PC-3 (cell line): Measurements from ENCODE around the gene SLC17A8. TPM values are rescaled to one million over a fixed set of nuclear protein-coding genes. Genes with fewer than 3 reads are reported as not detected.

Experiments used
- ATAC-seq: fragments of 200-7000 bp; cut with Tn5 transposase; 2 replicates; pipeline ENCODE4 v1.9.1; 2020; ENCODE audit warnings: mild to moderate bottlenecking, moderate library complexity
- BruUV-seq: library from RNA; stranded (reverse); fragments of 400-500 nt; replicated peaks from 2 replicates; lab custom pipeline; 2021; lab: Mats Ljungman, UMichigan
- CTCF ChIA-PET: fragments of 300-600 bp; sonication (Branson Sonifier 250); formaldehyde crosslinking; loops from one replicate; lab custom pipeline; 2022; ENCODE audit warnings: antibody characterized with exemption; lab: Charles Lee
- POLR2A ChIA-PET: fragments of 300-600 bp; sonication (Branson Sonifier 250); formaldehyde crosslinking; loops from one replicate; lab custom pipeline; 2022; ENCODE audit warnings: antibody characterized with exemption; ENCODE audit not compliant: unreplicated experiment; lab: Charles Lee
- DNase-seq: peaks from one replicate; pipeline ENCODE4 v3.0.0-alpha.2; 2015
- H2AFZ ChIP-seq: fragments of 300-600 bp; sonication (generic); 2 replicates; pipeline ENCODE4 v1.6.0; 2016; ENCODE audit warnings: antibody characterized with exemption, low read length
- H3F3A ChIP-seq: fragments of 300-600 bp; sonication (generic); one replicate; pipeline ENCODE4 v1.6.0; 2017; ENCODE audit warnings: antibody characterized with exemption, low read length, control low read depth, mild to moderate bottlenecking; ENCODE audit not compliant: unreplicated experiment
- H3K27ac ChIP-seq: fragments of 300-600 bp; sonication (generic); 2 replicates; pipeline ENCODE4 v1.5.1; 2016; ENCODE audit warnings: mild to moderate bottlenecking, low read length
- H3K27me3 ChIP-seq: fragments of 300-600 bp; sonication (generic); 2 replicates; pipeline ENCODE4 v1.6.1; 2016; ENCODE audit warnings: low read length, mixed read lengths
- H3K36me3 ChIP-seq: fragments of 300-600 bp; sonication (generic); 2 replicates; pipeline ENCODE4 v1.6.1; 2016; ENCODE audit warnings: low read depth, mixed run types, low read length, mixed read lengths
- H3K4me1 ChIP-seq: fragments of 300-600 bp; sonication (generic); 2 replicates; pipeline ENCODE4 v1.5.1; 2016; ENCODE audit warnings: low read length; ENCODE audit not compliant: insufficient read depth
- H3K4me2 ChIP-seq: fragments of 300-600 bp; sonication (generic); 2 replicates; pipeline ENCODE4 v1.6.0; 2016; ENCODE audit warnings: low read length
- H3K4me3 ChIP-seq: fragments of 300-600 bp; sonication (generic); 2 replicates; pipeline ENCODE4 v1.5.1; 2016; ENCODE audit warnings: mild to moderate bottlenecking, low read length, mixed read lengths
- H3K79me2 ChIP-seq: fragments of 300-600 bp; sonication (generic); 2 replicates; pipeline ENCODE4 v1.6.1; 2017; ENCODE audit warnings: low read length, mixed read lengths
- H3K9ac ChIP-seq: fragments of 300-600 bp; sonication (generic); 2 replicates; pipeline ENCODE4 v1.6.0; 2016; ENCODE audit warnings: mild to moderate bottlenecking, low read length
- H3K9me2 ChIP-seq: fragments of 300-600 bp; sonication (generic); replicated peaks from 2 replicates; pipeline ENCODE4 v1.6.1; 2016; ENCODE audit warnings: mixed run types, low read length, mixed read lengths
- H3K9me3 ChIP-seq: fragments of 300-600 bp; sonication (generic); 2 replicates; pipeline ENCODE4 v1.6.1; 2016; ENCODE audit warnings: low read length, mixed read lengths
- H4K20me1 ChIP-seq: fragments of 300-600 bp; sonication (generic); 2 replicates; pipeline ENCODE4 v1.6.1; 2016; ENCODE audit warnings: low read length, mixed read lengths
- CTCF ChIP-seq: fragments of 300-600 bp; sonication (generic); conservative IDR thresholded peaks from 2 replicates; pipeline ENCODE4 v1.5.1; 2017; ENCODE audit warnings: antibody characterized with exemption, low read depth, mild to moderate bottlenecking, low read length
- EZH2 ChIP-seq: fragments of 300-600 bp; sonication (generic); IDR thresholded peaks from one replicate; pipeline ENCODE4 v1.6.1; 2017; ENCODE audit warnings: antibody characterized with exemption, mild to moderate bottlenecking, low read length; ENCODE audit not compliant: unreplicated experiment
- EZH2phosphoT487 ChIP-seq: fragments of 300-600 bp; sonication (generic); IDR thresholded peaks from 2 replicates; pipeline ENCODE4 v1.6.1; 2018; ENCODE audit warnings: mild to moderate bottlenecking, antibody characterized with exemption, low read length, borderline replicate concordance
- intact Hi-C: fragments of 100-400 bp; cut with micrococcal nuclease; formaldehyde crosslinking; loops from 2 replicates; pipeline ENCODE4 v1.9.0; 2023
- total RNA-seq: library from RNA; depleted of rRNA; stranded (reverse); fragments of >200 nt; gene quantifications from 2 replicates; pipeline ENCODE4 v1.2.3, GENCODE V29; 2014

The SLC17A8 gene
- total RNA-seq, 1 experiment from 2014 or later = not detected

DNA sequence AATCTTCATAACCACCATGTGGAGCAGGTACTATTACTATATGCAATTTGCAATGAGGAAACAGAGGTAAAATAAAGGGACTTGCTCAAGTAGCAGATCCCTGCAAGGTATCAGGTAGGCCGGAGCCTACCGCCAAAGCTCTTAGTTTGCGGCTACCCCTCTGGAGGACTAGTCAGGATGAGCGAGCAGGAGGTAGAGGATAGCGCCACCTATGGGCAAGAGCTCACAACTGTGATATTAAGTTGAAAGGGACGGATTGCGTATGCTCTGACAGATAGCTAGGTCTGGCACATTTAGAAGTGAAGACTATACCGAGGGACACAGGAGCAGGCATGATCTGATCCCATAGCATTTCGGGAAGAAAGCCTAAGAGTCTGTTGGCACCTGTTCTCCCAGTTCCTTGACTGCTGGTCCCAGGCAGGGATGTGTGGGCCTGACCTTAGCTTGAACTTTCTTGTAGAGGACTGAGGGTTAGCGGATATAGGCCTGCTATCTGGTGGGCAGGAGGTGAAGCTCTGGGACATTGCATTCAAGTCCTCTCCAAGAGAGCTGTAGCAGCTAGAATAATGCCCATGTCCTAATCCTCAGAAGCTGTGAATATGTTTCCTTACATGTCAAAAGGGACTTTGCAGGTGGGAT is 48.0 kb downstream of the SLC17A8 start:
- CTCF ChIA-PET = no interaction called here
- intact Hi-C loops = no loop called here
- Histone ChIP-seq H3K27me3 (peaks cover 22% of the 10 kb centered on the region), H3K4me3 (no peak overlapping the region), H3K4me1 (peaks cover 25% of the 10 kb centered on the region), H3F3A (no peaks in the 10 kb centered on the region), H3K9me2 (no peaks in the 10 kb centered on the region), H3K79me2 (no peaks in the 10 kb centered on the region), H3K36me3 (no peaks in the 10 kb centered on the region), H4K20me1 (no peaks in the 10 kb centered on the region), H3K9me3 (no peaks in the 10 kb centered on the region), H2AFZ (no peak overlapping the region), H3K27ac (no peak overlapping the region), H3K4me2 (no peak overlapping the region), H3K9ac (no peak overlapping the region)
- peak; percentile 51 for DNase-seq
- TF ChIP-seq EZH2 (no peak), CTCF (peak; percentile 75)
- no peak for ATAC-seq
- POLR2A ChIA-PET = no interaction called here
- BruUV-seq = no TSS peak

GRCh38 chr12:100413001-100413400 is 56.1 kb downstream of the SLC17A8 start:
- H3F3A ChIP-seq = no peaks in the 10 kb centered on the region
- no peaks in the 10 kb centered on the region for H3K4me1 ChIP-seq
- H3K79me2 ChIP-seq = no peaks in the 10 kb centered on the region
- no peaks in the 10 kb centered on the region for H3K9me2 ChIP-seq
- ChIA-PET CTCF (no interaction called here), POLR2A (no interaction called here)
- ATAC-seq (no peak), DNase-seq (no peak)
- H3K27me3 ChIP-seq = peaks cover 51% of the 10 kb centered on the region
- no peak overlapping the region for H3K4me2 ChIP-seq
- H3K9me3 ChIP-seq = no peaks in the 10 kb centered on the region
- no TSS peak for BruUV-seq
- H3K36me3 ChIP-seq = no peaks in the 10 kb centered on the region
- H4K20me1 ChIP-seq = no peaks in the 10 kb centered on the region
- TF ChIP-seq EZH2phosphoT487 = no peak
- TF ChIP-seq CTCF = no peak
- no peak for TF ChIP-seq EZH2
- intact Hi-C loops = no loop called here
- H2AFZ ChIP-seq = no peak overlapping the region
- H3K9ac ChIP-seq = no peak overlapping the region
- H3K27ac ChIP-seq = no peak overlapping the region
- no peak overlapping the region for H3K4me3 ChIP-seq

DNA sequence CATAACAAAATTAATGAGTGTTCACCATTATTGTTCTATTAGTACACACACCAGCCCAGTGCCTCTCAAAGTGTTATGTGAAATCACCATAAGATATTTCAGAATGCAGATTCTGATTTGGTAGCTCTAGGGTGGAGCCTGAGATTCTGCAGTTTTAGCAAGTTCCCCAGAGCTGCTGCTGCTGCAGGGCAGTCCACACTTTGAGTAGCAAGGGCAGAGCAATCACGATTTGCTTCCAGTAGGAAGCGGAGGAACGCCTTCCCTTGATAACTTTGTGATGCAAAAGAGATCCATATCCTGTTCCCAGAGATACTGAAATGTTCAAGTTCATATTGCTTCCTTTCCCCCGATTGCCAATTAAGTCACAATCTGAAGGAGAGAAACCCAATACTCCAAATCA is 57.9 kb downstream of the SLC17A8 start:
- Histone ChIP-seq H3K79me2 (no peaks in the 10 kb centered on the region), H3F3A (no peaks in the 10 kb centered on the region), H3K4me3 (no peak overlapping the region), H3K27ac (no peak overlapping the region), H3K4me2 (no peak overlapping the region), H3K9ac (no peak overlapping the region), H3K4me1 (no peaks in the 10 kb centered on the region), H4K20me1 (no peaks in the 10 kb centered on the region), H3K27me3 (peaks cover 48% of the 10 kb centered on the region), H3K9me3 (no peaks in the 10 kb centered on the region), H3K36me3 (no peaks in the 10 kb centered on the region), H3K9me2 (no peaks in the 10 kb centered on the region), H2AFZ (no peak overlapping the region)
- no peak for ATAC-seq
- BruUV-seq = no TSS peak
- ChIA-PET CTCF (no interaction called here), POLR2A (interaction anchor here (0.6 kb wide), 1 partner anchor 323 kb away, joined by 3 read pairs; no protein-coding TSS in a partner anchor)
- no peak for TF ChIP-seq EZH2phosphoT487
- TF ChIP-seq CTCF = no peak
- no peak for TF ChIP-seq EZH2
- no peak for DNase-seq
- intact Hi-C loops = no loop called here
